HuH-7 (cell line): ENCODE measurements around the gene OPRM1.

Source experiments
- DNase-seq: peaks from one replicate; pipeline ENCODE4 v3.0.0; 2011; ENCODE audit warnings: low spot score

The OPRM1 gene

GRCh38 chr6:154202958-154203357, 163.9 kb downstream of the OPRM1 start:
- no peak for DNase-seq

GRCh38 chr6:154206141-154206540, 167.1 kb downstream of the OPRM1 start:
- no peak for DNase-seq

- DNase-seq, result no peak
Measured at GRCh38 chr6:154206996-154207395, 168.0 kb downstream of the OPRM1 start.

GRCh38 chr6:154209555-154209954, 170.5 kb downstream of the OPRM1 start:
- no peak for DNase-seq

GRCh38 chr6:154210678-154211077, 171.6 kb downstream of the OPRM1 start:
- no peak for DNase-seq

- no peak for DNase-seq
Measured at GRCh38 chr6:154213782-154214181, 174.7 kb downstream of the OPRM1 start.

GRCh38 chr6:154218301-154218700, 179.3 kb downstream of the OPRM1 start:
- no peak for DNase-seq

- DNase-seq, result no peak
Measured at GRCh38 chr6:154218787-154219186, 179.7 kb downstream of the OPRM1 start.

- no peak for DNase-seq
Measured at GRCh38 chr6:154219250-154219649, 180.2 kb downstream of the OPRM1 start.

GRCh38 chr6:154222716-154223115, 183.7 kb downstream of the OPRM1 start:
- DNase-seq, result no peak

GRCh38 chr6:154223296-154223695, 184.3 kb downstream of the OPRM1 start:
- DNase-seq, result no peak

- no peak for DNase-seq
Measured at GRCh38 chr6:154226461-154226860, 187.4 kb downstream of the OPRM1 start.

- DNase-seq, result no peak
Measured at GRCh38 chr6:154227862-154228520, 189.0 kb downstream of the OPRM1 start.

- DNase-seq, result no peak
Measured at GRCh38 chr6:154228521-154228905, 189.5 kb downstream of the OPRM1 start.

GRCh38 chr6:154229786-154230185, 190.7 kb downstream of the OPRM1 start:
- DNase-seq, result no peak

- no peak for DNase-seq
Measured at GRCh38 chr6:154230393-154230792, 191.4 kb downstream of the OPRM1 start.

GRCh38 chr6:154230910-154231595, 192.0 kb downstream of the OPRM1 start:
- DNase-seq, result no peak

- no peak for DNase-seq
Measured at GRCh38 chr6:154232013-154232910, 193.2 kb downstream of the OPRM1 start.

GRCh38 chr6:154233383-154233782, 194.3 kb downstream of the OPRM1 start:
- no peak for DNase-seq

GRCh38 chr6:154234019-154234772, 195.2 kb downstream of the OPRM1 start:
- DNase-seq, result no peak

- no peak for DNase-seq
Measured at GRCh38 chr6:154236646-154237301, 197.7 kb downstream of the OPRM1 start.

- no peak for DNase-seq
Measured at GRCh38 chr6:154238831-154239230, 199.8 kb downstream of the OPRM1 start.
